ENCODE data around the gene SHC3.

- TF ChIP-seq POLR2A (IDR thresholded peaks at IDR 0.05): no peak
- TF ChIP-seq EP300 (IDR thresholded peaks at IDR 0.05): no peak
- TF ChIP-seq CTCF (IDR thresholded peaks at IDR 0.05): no peak
Measured at GRCh38 chr9:89171693-89172092, 6.9 kb downstream of the SHC3 start.
